ENCODE results near the gene SEC61G.

GRCh38 chr7:54782314-54782713, 23.3 kb upstream of the SEC61G start:
- TF ChIP-seq, protein P1, sequence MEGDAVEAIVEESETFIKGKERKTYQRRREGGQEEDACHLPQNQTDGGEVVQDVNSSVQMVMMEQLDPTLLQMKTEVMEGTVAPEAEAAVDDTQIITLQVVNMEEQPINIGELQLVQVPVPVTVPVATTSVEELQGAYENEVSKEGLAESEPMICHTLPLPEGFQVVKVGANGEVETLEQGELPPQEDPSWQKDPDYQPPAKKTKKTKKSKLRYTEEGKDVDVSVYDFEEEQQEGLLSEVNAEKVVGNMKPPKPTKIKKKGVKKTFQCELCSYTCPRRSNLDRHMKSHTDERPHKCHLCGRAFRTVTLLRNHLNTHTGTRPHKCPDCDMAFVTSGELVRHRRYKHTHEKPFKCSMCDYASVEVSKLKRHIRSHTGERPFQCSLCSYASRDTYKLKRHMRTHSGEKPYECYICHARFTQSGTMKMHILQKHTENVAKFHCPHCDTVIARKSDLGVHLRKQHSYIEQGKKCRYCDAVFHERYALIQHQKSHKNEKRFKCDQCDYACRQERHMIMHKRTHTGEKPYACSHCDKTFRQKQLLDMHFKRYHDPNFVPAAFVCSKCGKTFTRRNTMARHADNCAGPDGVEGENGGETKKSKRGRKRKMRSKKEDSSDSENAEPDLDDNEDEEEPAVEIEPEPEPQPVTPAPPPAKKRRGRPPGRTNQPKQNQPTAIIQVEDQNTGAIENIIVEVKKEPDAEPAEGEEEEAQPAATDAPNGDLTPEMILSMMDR (IDR thresholded peaks at IDR 0.05), result no peak
- TF ChIP-seq POLR2A (IDR thresholded peaks at IDR 0.05), result no peak
